Fibroblast of lung (primary cell): ENCODE results near the gene CNST. TPM values are rescaled to one million over a fixed set of nuclear protein-coding genes. Genes with fewer than 3 reads are reported as not detected.

Source experiments
- DNase-seq, 2 donors: peaks; one replicate each; pipeline versions ENCODE4 v3.0.0 to v3.0.0-alpha.2; 2010; ENCODE audit warnings: low read depth in 2 of 2
- H2AFZ ChIP-seq: 2 replicates; pipeline ENCODE4 v1.5.1; 2012; ENCODE audit warnings: low read length, control low read depth, inconsistent platforms
- H3K27ac ChIP-seq: 2 replicates; pipeline ENCODE4 v1.5.1; 2011; ENCODE audit warnings: low read length, control low read depth; ENCODE audit not compliant: insufficient read depth
- H3K27me3 ChIP-seq: 2 replicates; pipeline ENCODE4 v1.5.1; 2011; ENCODE audit warnings: mild to moderate bottlenecking, low read length; ENCODE audit not compliant: control insufficient read depth, insufficient read depth
- H3K36me3 ChIP-seq: 2 replicates; pipeline ENCODE4 v1.5.1; 2011; ENCODE audit warnings: low read length; ENCODE audit not compliant: control insufficient read depth, insufficient read depth
- H3K4me1 ChIP-seq: 2 replicates; pipeline ENCODE4 v1.5.1; 2011; ENCODE audit warnings: low read length; ENCODE audit not compliant: control insufficient read depth, insufficient read depth; ENCODE audit errors: extremely low read depth
- H3K4me2 ChIP-seq: 2 replicates; pipeline ENCODE4 v1.5.1; 2011; ENCODE audit warnings: low read length, control low read depth; ENCODE audit not compliant: insufficient read depth; ENCODE audit errors: extremely low read depth
- H3K4me3 ChIP-seq, 4 experiments: fragments of 200-600 bp in 1 of 4; sonication (generic) in 1 of 4; replicated peaks in 1 of 4; 2 replicates each; pipeline ENCODE4 v1.5.1; 2011 to 2016; ENCODE audit warnings: low read length in 4 of 4, low read depth in 3 of 4, mild to moderate bottlenecking in 3 of 4, control low read depth in 2 of 4, inconsistent platforms in 1 of 4, mixed read lengths in 1 of 4; ENCODE audit not compliant: insufficient read depth in 1 of 4; ENCODE audit errors: control extremely low read depth in 1 of 4
- H3K79me2 ChIP-seq: 2 replicates; pipeline ENCODE4 v1.5.1; 2012; ENCODE audit warnings: mild to moderate bottlenecking, low read length, inconsistent platforms; ENCODE audit not compliant: control insufficient read depth, insufficient read depth
- H3K9ac ChIP-seq: 2 replicates; pipeline ENCODE4 v1.5.1; 2011; ENCODE audit warnings: mild to moderate bottlenecking, low read length, control low read depth; ENCODE audit not compliant: insufficient read depth
- H3K9me3 ChIP-seq: 2 replicates; pipeline ENCODE4 v1.5.1; 2012; ENCODE audit warnings: low read depth, low read length; ENCODE audit not compliant: control insufficient read depth, insufficient read depth
- H4K20me1 ChIP-seq: 2 replicates; pipeline ENCODE4 v1.5.1; 2011; ENCODE audit warnings: low read length; ENCODE audit not compliant: control insufficient read depth, insufficient read depth; ENCODE audit errors: extremely low read depth
- CTCF ChIP-seq, 2 donors: IDR thresholded peaks in 1 of 2; conservative IDR thresholded peaks in 1 of 2; 1 replicate in 1 of 2; 2 replicates in 1 of 2; pipeline ENCODE4 v1.5.1; 2011 to 2012; ENCODE audit warnings: low read length in 2 of 2, control low read depth in 1 of 2, inconsistent platforms in 1 of 2, low read depth in 1 of 2, mild to moderate bottlenecking in 1 of 2
- EZH2 ChIP-seq: IDR thresholded peaks from 2 replicates; pipeline ENCODE4 v1.5.1; 2012; ENCODE audit warnings: low read length, control low read depth, mild to moderate bottlenecking; ENCODE audit errors: missing control alignments
- polyA plus RNA-seq, 2 donors: library from polyadenylated mRNA; depleted of rRNA in 1 of 2; stranded (reverse) in 1 of 2; unstranded in 1 of 2; fragments of >200 nt; gene quantifications; 2 replicates each; pipeline ENCODE4 v1.2.1, GENCODE V29; 2011 to 2012; ENCODE audit warnings: missing spikeins in 1 of 2
- total RNA-seq: library from RNA; depleted of rRNA; stranded (reverse); fragments of >200 nt; gene quantifications from 2 replicates; pipeline ENCODE4 v1.2.1, GENCODE V29; 2014

CNST gene
- total and polyA plus RNA-seq, 2 donors (not counting 1 experiment from before 2014, with no cell fraction given): 26.9 to 33.9 TPM

GRCh38 chr1:246642719-246643118 lies 76.5 kb downstream of the CNST start:
- TF ChIP-seq EZH2 (no peak), CTCF (conservative IDR thresholded peaks at IDR 0.05 in 1 of 2, IDR thresholded peaks at IDR 0.05 in 1 of 2; ENCODE audit: low read depth in 1 of 2, low read length in 2 of 2) (no peak)
- no peak for DNase-seq

GRCh38 chr1:246647113-246647512 lies 80.9 kb downstream of the CNST start:
- peaks cover 15% of the 10 kb centered on the region for H3K79me2 ChIP-seq
- peak overlapping the region in 1 of 4 experiments; percentile 37 for H3K4me3 ChIP-seq
- H3K36me3 ChIP-seq: no peaks in the 10 kb centered on the region
- no peak overlapping the region for H3K9ac ChIP-seq
- DNase-seq: peak; percentile 62 to 73
- no peaks in the 10 kb centered on the region for H4K20me1 ChIP-seq
- H3K9me3 ChIP-seq: no peaks in the 10 kb centered on the region
- no peaks in the 10 kb centered on the region for H3K4me1 ChIP-seq
- no peaks in the 10 kb centered on the region for H3K27me3 ChIP-seq
- H3K4me2 ChIP-seq: peak overlapping the region; percentile 9
- TF ChIP-seq EZH2 (no peak), CTCF (conservative IDR thresholded peaks at IDR 0.05 in 1 of 2, IDR thresholded peaks at IDR 0.05 in 1 of 2; ENCODE audit: low read depth in 1 of 2, low read length in 2 of 2) (peak; percentile 77 to 80)
- H2AFZ ChIP-seq: no peak overlapping the region
- peak overlapping the region; percentile 32 for H3K27ac ChIP-seq

More at GRCh38 chr1:246642719-246643118, 76.5 kb downstream of the CNST start:
- no peaks in the 10 kb centered on the region for H3K9me3 ChIP-seq
- H4K20me1 ChIP-seq: no peaks in the 10 kb centered on the region
- H2AFZ ChIP-seq: no peak overlapping the region
- no peak overlapping the region for H3K4me3 ChIP-seq
- no peaks in the 10 kb centered on the region for H3K36me3 ChIP-seq
- no peak overlapping the region for H3K4me2 ChIP-seq
- H3K79me2 ChIP-seq: peaks cover 13% of the 10 kb centered on the region
- no peaks in the 10 kb centered on the region for H3K27me3 ChIP-seq
- H3K27ac ChIP-seq: no peak overlapping the region
- H3K9ac ChIP-seq: no peak overlapping the region
- H3K4me1 ChIP-seq: no peaks in the 10 kb centered on the region

GRCh38 chr1:246647513-246647912 lies 81.3 kb downstream of the CNST start:
- peak overlapping the region in 2 of 4 experiments; percentile 11 to 37 for H3K4me3 ChIP-seq
- TF ChIP-seq EZH2 (no peak), CTCF (conservative IDR thresholded peaks at IDR 0.05 in 1 of 2, IDR thresholded peaks at IDR 0.05 in 1 of 2; ENCODE audit: low read depth in 1 of 2, low read length in 2 of 2) (no peak)
- H3K4me1 ChIP-seq: no peaks in the 10 kb centered on the region
- no peak overlapping the region for H3K9ac ChIP-seq
- H3K36me3 ChIP-seq: no peaks in the 10 kb centered on the region
- H3K4me2 ChIP-seq: peak overlapping the region; percentile 9
- peaks cover 17% of the 10 kb centered on the region for H3K79me2 ChIP-seq
- no peak overlapping the region for H2AFZ ChIP-seq
- H3K27me3 ChIP-seq: no peaks in the 10 kb centered on the region
- peak in 1 of 2 donors; percentile 45 for DNase-seq
- no peaks in the 10 kb centered on the region for H4K20me1 ChIP-seq
- no peaks in the 10 kb centered on the region for H3K9me3 ChIP-seq
- H3K27ac ChIP-seq: peak overlapping the region; percentile 32
